GM23248 (cell line): Measurements from ENCODE around the gene EIF1. TPM values are rescaled to one million over a fixed set of nuclear protein-coding genes. Genes with fewer than 3 reads are reported as not detected.

Experiments
- DNase-seq: peaks from one replicate; pipeline ENCODE4 v3.0.0-alpha.2; 2015
- H2AFZ ChIP-seq: fragments of 200-600 bp; sonication (generic); 2 replicates; pipeline ENCODE4 v1.6.1; 2016; ENCODE audit warnings: antibody characterized with exemption
- H3F3A ChIP-seq: fragments of 200-600 bp; sonication (generic); 2 replicates; pipeline ENCODE4 v1.6.1; 2016; ENCODE audit warnings: mild to moderate bottlenecking, antibody characterized with exemption, mixed run types; ENCODE audit not compliant: insufficient read depth
- H3K27ac ChIP-seq: fragments of 200-600 bp; sonication (generic); 2 replicates; pipeline ENCODE4 v1.5.1; 2016; ENCODE audit warnings: mild to moderate bottlenecking
- H3K27me3 ChIP-seq: fragments of 200-600 bp; sonication (generic); replicated peaks from 2 replicates; pipeline ENCODE4 v1.6.1; 2016; ENCODE audit warnings: mild to moderate bottlenecking; ENCODE audit not compliant: insufficient read depth
- H3K36me3 ChIP-seq: fragments of 200-600 bp; sonication (generic); 2 replicates; pipeline ENCODE4 v1.6.1; 2016; ENCODE audit warnings: low read depth, mild to moderate bottlenecking
- H3K4me1 ChIP-seq: fragments of 200-600 bp; sonication (generic); 2 replicates; pipeline ENCODE4 v1.6.1; 2016; ENCODE audit warnings: mild to moderate bottlenecking; ENCODE audit not compliant: insufficient read depth
- H3K4me2 ChIP-seq: fragments of 200-600 bp; sonication (generic); one replicate; pipeline ENCODE4 v1.6.1; 2016; ENCODE audit warnings: mild to moderate bottlenecking; ENCODE audit not compliant: unreplicated experiment
- H3K4me3 ChIP-seq: fragments of 200-600 bp; sonication (generic); 2 replicates; pipeline ENCODE4 v1.5.1; 2016; ENCODE audit warnings: mild to moderate bottlenecking
- H3K79me2 ChIP-seq: fragments of 200-600 bp; sonication (generic); 2 replicates; pipeline ENCODE4 v1.6.1; 2016; ENCODE audit warnings: mild to moderate bottlenecking; ENCODE audit not compliant: insufficient read depth
- H3K9ac ChIP-seq: fragments of 200-600 bp; sonication (generic); 2 replicates; pipeline ENCODE4 v1.6.1; 2016; ENCODE audit warnings: mild to moderate bottlenecking
- H3K9me2 ChIP-seq: fragments of 200-600 bp; sonication (generic); 2 replicates; pipeline ENCODE4 v1.6.1; 2016; ENCODE audit warnings: mixed run types, mild to moderate bottlenecking, moderate library complexity; ENCODE audit not compliant: insufficient read depth
- H3K9me3 ChIP-seq: fragments of 200-600 bp; sonication (generic); one replicate; pipeline ENCODE4 v1.6.1; 2017; ENCODE audit warnings: low read depth
- H4K20me1 ChIP-seq: fragments of 200-600 bp; sonication (generic); 2 replicates; pipeline ENCODE4 v1.6.0; 2016; ENCODE audit not compliant: insufficient read depth
- EZH2 ChIP-seq: fragments of 200-600 bp; sonication (generic); IDR thresholded peaks from 2 replicates; pipeline ENCODE4 v1.6.1; 2018; ENCODE audit warnings: antibody characterized with exemption, mild to moderate bottlenecking; ENCODE audit not compliant: insufficient read depth, poor library complexity, severe bottlenecking
- EZH2phosphoT487 ChIP-seq: fragments of 200-600 bp; sonication (generic); IDR thresholded peaks from 2 replicates; pipeline ENCODE4 v1.6.1; 2018; ENCODE audit warnings: antibody characterized with exemption, moderate library complexity, mild to moderate bottlenecking, low read depth; ENCODE audit not compliant: insufficient read depth
- WGBS, 2 experiments: methylation state at CpG; one replicate each; pipeline ENCODE4 v1.1.6; 2015 to 2017; ENCODE audit warnings: low lambda C conversion rate in 2 of 2, low coverage in 1 of 2; ENCODE audit errors: missing lambda C conversion rate in 2 of 2; 5-methylcytosine and 5-hydroxymethylcytosine counted together
- in situ Hi-C: fragments of 300-500 bp; cut with MboI; formaldehyde crosslinking; loops from 2 replicates; pipeline ENCODE4 v1.15.0; 2020
- polyA plus RNA-seq: library from polyadenylated mRNA; unstranded; fragments of >200 nt; fragmentation: Nextera tagmentation; extraction: Ambion mirVana; gene quantifications from 2 replicates; pipeline ENCODE4 v1.2.1, GENCODE V29; 2016
- total RNA-seq: library from RNA; depleted of rRNA; stranded (reverse); fragments of >200 nt; shearing (Covaris generic); gene quantifications from 2 replicates; pipeline ENCODE4 v1.2.3, GENCODE V29; 2014

The EIF1 gene
- total and polyA plus RNA-seq, 2 experiments from 2014 or later, result 98.1 to 1,585 TPM

DNA sequence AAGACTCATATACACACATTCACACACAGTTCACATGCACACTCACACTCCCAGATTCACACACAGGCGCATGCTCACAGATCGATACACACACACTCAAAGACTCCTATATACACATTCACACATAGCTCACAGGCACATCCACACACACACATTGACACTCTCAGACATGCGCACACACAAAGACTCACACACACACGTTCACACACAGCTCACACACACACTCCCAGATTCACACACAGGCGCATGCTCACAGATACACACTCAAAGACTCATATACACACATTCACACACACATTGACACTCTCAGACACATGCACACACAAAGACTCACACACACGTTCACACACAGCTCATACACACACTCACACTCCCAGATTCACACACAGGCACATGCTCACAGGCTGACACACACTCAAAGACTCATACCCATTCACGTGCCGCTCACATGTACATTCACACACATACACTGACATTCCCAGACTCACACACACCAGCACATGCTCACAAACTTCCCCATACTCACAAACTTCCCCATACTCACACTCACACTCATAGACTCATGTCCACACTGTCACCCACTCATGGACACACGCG lies 38.7 kb upstream of the EIF1 start:
- in situ Hi-C loops, result loop anchor here (25.0 kb wide), 2 partner anchors 313 to 1038 kb away; no protein-coding TSS in a partner anchor
- 86 to 88% methylated on average over 10 of the region's 10 CpGs for WGBS, 2 experiments
- Histone ChIP-seq H3K36me3 (no peaks in the 10 kb centered on the region), H4K20me1 (no peaks in the 10 kb centered on the region), H3K4me3 (no peak overlapping the region), H3K27ac (no peak overlapping the region), H3K4me2 (no peak overlapping the region), H3K27me3 (no peaks in the 10 kb centered on the region), H3F3A (no peaks in the 10 kb centered on the region), H2AFZ (no peak overlapping the region), H3K9ac (no peak overlapping the region), H3K9me3 (no peaks in the 10 kb centered on the region), H3K9me2 (no peaks in the 10 kb centered on the region), H3K4me1 (peaks cover 9% of the 10 kb centered on the region; the same call in 1 of the 2 replicates), H3K79me2 (no peaks in the 10 kb centered on the region)
- no peak for DNase-seq
- TF ChIP-seq EZH2 (no peak), EZH2phosphoT487 (no peak)

DNA sequence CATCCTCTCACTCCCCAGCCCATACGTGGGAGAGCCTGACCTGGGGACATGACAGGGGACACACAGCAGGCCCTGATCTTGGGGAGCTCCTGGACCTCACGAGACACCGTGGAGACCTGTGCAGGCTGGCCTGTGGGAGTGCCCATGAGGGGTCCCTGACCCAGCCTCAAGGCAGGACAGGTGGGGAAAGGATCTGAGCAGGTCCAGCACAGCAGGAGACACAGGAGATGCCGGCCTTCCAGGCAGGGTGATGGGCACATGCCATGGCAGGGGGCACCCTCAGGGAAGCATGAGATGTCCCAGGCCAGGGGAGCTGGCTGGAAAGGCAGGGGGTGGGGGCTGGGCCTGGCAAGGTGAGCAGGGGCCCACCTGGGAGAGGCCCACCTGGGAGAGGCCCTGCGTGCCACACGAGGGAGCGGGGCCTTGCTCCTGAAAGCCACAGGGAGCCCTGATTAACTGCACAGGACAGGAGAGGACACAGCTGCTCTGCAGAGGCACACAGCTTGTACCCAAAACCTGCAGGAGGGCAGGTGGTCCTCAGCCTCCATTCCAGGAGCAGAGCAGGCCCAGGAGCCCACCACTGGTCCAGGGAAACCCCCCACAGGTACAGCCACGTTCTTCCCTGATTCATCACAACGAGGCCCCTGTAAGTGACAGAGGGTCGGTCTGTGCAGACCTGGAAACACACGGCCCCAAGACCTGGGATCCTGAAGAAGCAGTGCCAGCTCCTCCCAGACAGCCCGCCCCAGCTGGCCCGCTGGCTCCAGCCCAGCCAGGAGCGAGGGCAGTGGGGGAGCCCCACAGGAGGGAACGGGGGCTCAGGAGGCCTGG lies 37.7 kb upstream of the EIF1 start:
- no peak overlapping the region for H3K4me2 ChIP-seq
- no peak overlapping the region for H3K4me3 ChIP-seq
- WGBS, 2 experiments, result 78 to 84% methylated on average over 11 to 15 of the region's 15 CpGs
- DNase-seq, result no peak
- H3K4me1 ChIP-seq, result peaks cover 4% of the 10 kb centered on the region; the same call in 1 of the 2 replicates
- H2AFZ ChIP-seq, result no peak overlapping the region
- no peak overlapping the region for H3K27ac ChIP-seq
- no peaks in the 10 kb centered on the region for H3F3A ChIP-seq
- H3K9me3 ChIP-seq, result no peaks in the 10 kb centered on the region
- no peaks in the 10 kb centered on the region for H3K27me3 ChIP-seq
- no peaks in the 10 kb centered on the region for H3K79me2 ChIP-seq
- no peaks in the 10 kb centered on the region for H3K9me2 ChIP-seq
- in situ Hi-C loops, result loop anchor here (25.0 kb wide), 2 partner anchors 314 to 1039 kb away; no protein-coding TSS in a partner anchor
- TF ChIP-seq EZH2phosphoT487 (no peak), EZH2 (no peak)
- no peaks in the 10 kb centered on the region for H3K36me3 ChIP-seq
- H4K20me1 ChIP-seq, result no peaks in the 10 kb centered on the region
- H3K9ac ChIP-seq, result no peak overlapping the region

DNA sequence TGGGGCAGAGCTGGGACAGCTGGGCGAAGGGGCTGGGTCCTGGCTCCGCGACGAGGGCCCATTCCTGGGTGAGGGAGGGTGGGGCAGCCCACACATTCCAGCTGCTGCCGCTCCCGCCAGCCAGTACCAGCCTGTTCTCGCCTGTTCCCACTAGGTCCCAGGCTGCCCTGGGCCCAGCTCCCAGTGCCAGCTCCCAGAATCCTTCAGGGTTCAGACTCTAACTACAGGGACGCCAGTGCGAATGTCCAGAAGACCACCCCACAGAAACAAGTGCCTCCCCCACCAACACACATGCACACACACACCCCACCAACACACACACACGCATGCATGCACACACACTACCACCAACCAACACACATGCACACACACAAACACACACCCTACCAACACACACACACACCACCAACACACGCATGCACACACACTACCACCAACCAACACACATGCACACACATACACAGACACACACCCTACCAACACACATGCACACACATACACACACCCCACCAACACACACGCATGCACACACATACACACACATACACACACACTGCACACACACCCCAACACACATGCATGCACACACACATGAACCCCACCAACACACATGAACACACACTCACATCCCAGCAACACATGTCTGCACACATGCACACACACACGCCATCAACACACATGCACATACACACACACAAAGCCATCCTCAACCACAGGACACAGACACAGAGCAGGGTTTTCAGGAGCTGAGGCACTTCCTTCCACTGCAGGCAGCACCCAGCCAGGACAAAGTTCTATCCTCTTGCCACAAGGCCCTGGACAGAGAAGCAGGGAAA lies 36.8 kb upstream of the EIF1 start:
- Histone ChIP-seq H3K9ac (no peak overlapping the region), H2AFZ (no peak overlapping the region)

GRCh38 chr17:41652461-41652970 lies 36.2 kb upstream of the EIF1 start:
- DNase-seq, result no peak
- TF ChIP-seq EZH2, result no peak
- TF ChIP-seq EZH2phosphoT487, result no peak

More for the DNA sequence above, 36.8 kb upstream of the EIF1 start:
- in situ Hi-C loops, result loop anchor here (25.0 kb wide), 2 partner anchors 315 to 1040 kb away; no protein-coding TSS in a partner anchor
- no peaks in the 10 kb centered on the region for H3K27me3 ChIP-seq
- 0 out of 2 replicates have a peak, but pooled peaks cover 2% of the 10 kb centered on the region for H3K4me1 ChIP-seq
- no peaks in the 10 kb centered on the region for H3K79me2 ChIP-seq
- no peaks in the 10 kb centered on the region for H3K36me3 ChIP-seq
- no peak overlapping the region for H3K27ac ChIP-seq
- 76 to 85% methylated on average over 7 to 10 of the region's 13 CpGs for WGBS, 2 experiments
- TF ChIP-seq EZH2phosphoT487 (no peak), EZH2 (no peak)
- no peaks in the 10 kb centered on the region for H3F3A ChIP-seq
- no peaks in the 10 kb centered on the region for H4K20me1 ChIP-seq
- no peak for DNase-seq
- no peak overlapping the region for H3K4me2 ChIP-seq
- no peaks in the 10 kb centered on the region for H3K9me3 ChIP-seq
- no peak overlapping the region for H3K4me3 ChIP-seq
- no peaks in the 10 kb centered on the region for H3K9me2 ChIP-seq

More at GRCh38 chr17:41652461-41652970, 36.2 kb upstream of the EIF1 start:
- 76 to 81% methylated on average over 4 to 5 of the region's 5 CpGs for WGBS, 2 experiments
- Histone ChIP-seq H3K79me2 (no peaks in the 10 kb centered on the region), H3K27me3 (no peaks in the 10 kb centered on the region), H3K9me3 (no peaks in the 10 kb centered on the region), H3K27ac (no peak overlapping the region), H4K20me1 (no peaks in the 10 kb centered on the region), H3K9ac (no peak overlapping the region), H3K36me3 (no peaks in the 10 kb centered on the region), H3K4me2 (no peak overlapping the region), H3K4me1 (0 out of 2 replicates have a peak, but pooled peaks cover 2% of the 10 kb centered on the region), H3K4me3 (no peak overlapping the region), H2AFZ (no peak overlapping the region), H3K9me2 (no peaks in the 10 kb centered on the region), H3F3A (no peaks in the 10 kb centered on the region)
- in situ Hi-C loops, result loop anchor here (25.0 kb wide), 2 partner anchors 315 to 1040 kb away; no protein-coding TSS in a partner anchor
